GM19467 (cell line): Measurements from ENCODE around the gene F2RL3.
"Not testable (repeated sequence)": the region's sequence is repeated elsewhere in the genome, so short reads cannot be mapped to it uniquely, and the experiment has no call there.

Source experiments
- ATAC-seq: cut with Tn5 transposase; IDR thresholded peaks from one replicate; pipeline ENCODE4 v1.9.1; 2021; ENCODE audit warnings: mild to moderate bottlenecking, moderate library complexity; ENCODE audit not compliant: unreplicated experiment

Gene F2RL3

DNA sequence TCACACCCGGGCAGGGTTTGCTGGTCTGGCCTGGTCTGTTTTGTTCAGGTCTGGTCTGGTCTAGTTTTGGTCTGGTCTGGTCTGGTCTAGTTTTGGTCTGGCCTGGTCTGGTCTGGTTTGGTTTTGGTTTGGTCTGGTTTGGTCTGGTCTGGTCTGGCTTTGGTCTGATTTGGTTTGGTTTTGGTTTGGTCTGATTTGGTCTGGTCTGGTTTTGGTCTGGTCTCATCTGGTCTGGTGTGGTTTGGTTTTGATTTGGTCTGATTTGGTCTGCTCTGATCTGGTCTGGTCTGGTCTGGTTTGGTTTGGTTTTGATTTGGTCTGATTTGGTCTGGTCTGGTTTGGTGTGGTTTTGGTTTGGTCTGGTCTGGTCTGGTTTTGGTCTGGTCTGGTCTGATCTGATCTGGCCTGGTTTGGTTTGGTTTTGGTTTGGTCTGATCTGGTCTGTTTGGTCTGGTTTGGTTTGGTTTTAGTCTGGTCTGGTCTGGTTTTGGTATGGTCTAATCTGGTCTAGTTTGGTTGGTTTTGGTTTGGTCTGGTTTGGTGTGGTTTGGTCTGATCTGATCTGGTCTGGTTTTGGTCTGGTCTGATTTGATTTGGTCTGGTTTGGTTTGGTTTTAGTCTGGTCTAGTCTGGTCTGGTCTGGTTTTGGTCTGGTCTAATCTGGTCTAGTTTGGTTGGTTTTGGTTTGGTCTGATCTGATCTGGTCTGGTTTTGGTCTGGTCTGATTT is 14.4 kb upstream of the F2RL3 start:
- ATAC-seq: no peak

- not testable (repeated sequence) for ATAC-seq
These were observed 13.9 kb upstream of the F2RL3 start for GRCh38 chr19:16874978-16875299.

DNA sequence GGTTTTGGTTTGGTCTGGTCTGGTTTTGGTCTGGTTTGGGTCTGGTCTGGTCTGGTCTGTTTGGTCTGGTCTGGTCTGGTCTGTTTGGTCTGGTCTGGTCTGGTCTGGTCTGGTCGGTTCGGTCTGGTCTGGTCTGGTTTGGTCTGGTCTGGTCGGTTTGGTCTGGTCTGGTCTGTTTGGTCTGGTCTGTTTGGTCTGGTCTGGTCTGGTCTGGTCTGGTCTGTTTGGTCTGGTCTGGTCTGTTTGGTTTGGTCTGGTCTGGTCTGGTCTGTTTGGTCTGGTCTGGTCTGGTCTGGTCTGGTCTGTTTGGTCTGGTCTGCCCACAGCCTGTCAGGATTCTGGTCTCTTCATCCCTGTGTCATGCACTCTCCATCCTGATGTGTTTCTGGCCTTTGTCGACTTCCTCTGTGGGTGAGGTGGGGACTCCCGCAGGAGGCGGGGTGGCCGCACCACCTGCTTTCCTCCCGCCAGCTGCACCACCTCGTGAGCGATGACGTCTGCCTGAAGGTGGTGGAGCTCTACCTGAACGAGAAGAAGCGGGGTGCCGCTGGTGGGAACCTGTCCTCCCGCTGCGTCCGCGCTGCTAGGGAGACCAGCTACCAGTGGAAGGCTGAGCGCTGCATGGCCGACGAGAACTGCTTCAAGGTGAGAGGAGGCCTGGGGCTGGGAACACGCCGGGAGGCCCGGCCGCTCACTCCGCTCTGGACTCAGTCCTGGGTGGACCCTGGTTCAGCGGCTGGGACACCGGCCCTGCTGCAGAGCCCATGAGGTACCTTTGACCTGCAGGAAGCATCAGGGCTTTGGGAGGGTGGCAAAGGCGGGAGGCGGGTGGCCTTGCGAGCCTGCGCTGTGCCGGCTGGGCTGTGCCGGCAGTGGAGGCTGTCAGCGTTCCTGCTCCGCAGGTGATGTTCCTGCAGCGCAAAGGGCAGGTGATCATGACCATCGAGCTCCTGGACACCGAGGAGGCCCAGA is 12.9 kb upstream of the F2RL3 start:
- no peak for ATAC-seq

- ATAC-seq: no peak
These were observed 11.9 kb upstream of the F2RL3 start for GRCh38 chr19:16876904-16877361.

DNA sequence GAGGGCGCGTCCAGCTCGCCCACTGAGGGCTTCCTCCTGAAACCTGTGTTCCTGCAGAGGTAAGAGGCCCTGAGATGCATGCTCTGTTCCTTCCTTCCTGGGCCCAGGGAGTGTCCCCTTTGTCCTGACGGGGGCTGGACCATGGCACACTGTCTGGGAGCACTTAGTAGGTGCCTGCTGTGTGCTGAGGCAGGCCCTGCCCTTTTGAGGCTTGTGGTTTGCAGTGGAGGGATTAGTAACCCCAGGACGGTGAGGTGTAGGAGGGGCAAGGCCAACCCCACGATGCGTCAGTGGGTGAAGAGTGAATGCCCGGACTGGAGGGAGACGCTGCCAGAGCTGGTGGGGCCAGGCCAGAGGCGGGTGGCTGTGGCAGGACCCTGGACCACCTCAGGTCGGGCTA is 11.2 kb upstream of the F2RL3 start:
- no peak for ATAC-seq

DNA sequence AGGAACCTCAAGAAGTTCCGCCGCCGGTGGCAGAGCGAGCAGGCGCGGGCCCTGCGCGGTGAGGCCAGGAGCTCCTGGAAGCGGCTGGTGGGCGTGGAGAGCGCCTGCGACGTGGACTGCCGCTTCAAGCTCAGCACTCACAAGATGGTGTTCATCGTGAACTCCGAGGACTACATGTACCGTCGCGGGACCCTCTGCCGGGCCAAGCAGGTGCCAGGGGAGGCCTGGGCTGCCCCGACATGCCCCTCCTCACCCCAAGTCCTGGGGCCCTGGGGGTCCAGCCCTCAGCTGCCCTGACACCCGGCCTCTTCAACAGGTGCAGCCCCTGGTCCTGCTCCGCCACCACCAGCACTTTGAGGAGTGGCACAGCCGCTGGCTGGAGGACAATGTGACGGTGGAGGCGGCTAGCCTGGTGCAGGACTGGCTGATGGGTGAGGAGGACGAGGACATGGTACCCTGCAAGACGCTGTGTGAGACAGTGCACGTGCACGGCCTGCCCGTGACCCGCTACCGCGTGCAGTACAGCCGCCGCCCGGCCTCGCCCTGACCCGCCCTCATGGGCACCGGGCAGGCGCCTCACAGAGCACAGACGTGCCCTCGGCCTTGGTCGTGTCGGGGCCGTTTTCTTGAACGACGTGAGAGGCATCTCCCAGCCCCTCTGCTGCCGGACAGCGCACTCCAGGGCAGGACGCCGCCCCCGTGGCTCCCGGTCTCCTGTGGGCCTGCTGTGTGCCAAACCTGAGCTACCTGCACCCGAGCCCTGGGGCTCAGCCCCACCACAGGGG is 10.4 kb upstream of the F2RL3 start:
- ATAC-seq: no peak

DNA sequence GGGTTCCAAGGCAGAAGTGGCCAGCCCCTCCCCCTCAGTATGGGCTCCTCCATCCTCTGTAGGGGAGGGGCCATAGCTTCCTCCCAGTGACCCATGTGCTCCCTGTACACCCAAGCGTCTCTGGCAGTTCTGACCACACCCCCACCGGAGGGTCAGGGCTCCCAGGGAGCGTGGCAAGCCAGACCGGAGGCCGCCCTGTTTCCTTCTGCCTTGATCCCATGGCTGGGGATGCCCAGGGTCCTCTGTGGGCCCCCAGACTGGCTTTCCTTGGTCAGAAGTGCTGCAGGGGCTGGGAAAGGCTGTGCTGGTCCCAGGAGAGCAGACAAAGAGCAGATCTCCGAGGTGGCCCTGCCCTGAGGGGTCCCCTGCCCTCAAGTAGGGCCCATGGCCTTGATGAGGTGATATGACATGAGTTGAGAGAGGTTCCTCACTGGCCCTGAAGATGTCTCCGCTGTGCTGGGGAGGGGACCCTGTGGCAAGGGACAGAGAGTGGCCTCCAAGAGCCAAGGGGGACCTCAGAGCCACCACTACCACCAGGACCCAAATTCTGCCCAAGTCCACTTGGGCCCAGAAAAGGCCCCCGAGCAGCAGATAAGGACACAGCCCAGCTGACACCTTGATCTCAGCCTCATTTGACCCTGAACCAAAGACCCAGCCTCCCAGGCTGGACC is 7.8 kb upstream of the F2RL3 start:
- no peak for ATAC-seq

- no peak for ATAC-seq
These were observed 6.7 kb upstream of the F2RL3 start for GRCh38 chr19:16882146-16882545.

DNA sequence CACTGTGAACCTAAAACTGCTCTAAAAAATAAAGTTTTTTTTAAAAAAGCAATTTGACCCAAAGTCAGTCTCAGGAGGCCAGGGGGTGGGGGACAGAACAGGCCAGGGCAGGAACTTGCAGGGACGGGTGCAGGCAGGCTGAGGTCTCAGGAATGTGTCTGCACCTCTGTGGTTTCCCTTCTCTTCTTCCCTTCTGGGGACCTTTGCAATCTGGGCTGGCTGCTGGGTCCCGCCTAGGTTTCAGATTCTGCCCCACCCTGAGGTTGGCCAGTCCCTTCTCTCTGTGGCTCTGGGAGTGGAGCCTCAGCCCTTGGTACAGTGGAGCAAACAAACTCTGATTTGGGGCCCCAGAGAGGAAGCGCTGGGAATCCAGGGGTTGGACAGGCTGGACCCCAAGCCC is 5.3 kb upstream of the F2RL3 start:
- no peak for ATAC-seq

DNA sequence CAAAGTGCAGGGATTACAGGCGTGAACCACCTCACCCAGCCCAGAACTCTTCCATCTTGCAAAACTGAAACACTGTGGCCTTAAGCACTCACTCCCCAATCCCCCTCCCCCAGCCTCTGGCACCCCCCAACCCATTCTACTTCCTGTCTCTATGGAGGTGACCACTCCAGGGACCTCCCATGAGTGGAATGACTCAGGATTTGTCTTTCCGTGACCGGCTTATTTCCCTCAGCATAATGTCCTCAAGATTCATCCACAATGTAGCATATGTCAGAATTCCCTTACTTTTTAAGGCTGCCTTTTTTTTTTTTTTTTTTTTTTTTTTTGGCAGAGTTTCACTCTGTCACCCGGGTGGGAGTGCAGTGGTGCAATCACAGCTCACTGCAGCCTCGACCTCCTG is 3.6 kb upstream of the F2RL3 start:
- no peak for ATAC-seq

- ATAC-seq: no peak
These were observed 2.4 kb upstream of the F2RL3 start for GRCh38 chr19:16886305-16886880.

- ATAC-seq: no peak
These were observed 1.2 kb upstream of the F2RL3 start for GRCh38 chr19:16887353-16888265.

DNA sequence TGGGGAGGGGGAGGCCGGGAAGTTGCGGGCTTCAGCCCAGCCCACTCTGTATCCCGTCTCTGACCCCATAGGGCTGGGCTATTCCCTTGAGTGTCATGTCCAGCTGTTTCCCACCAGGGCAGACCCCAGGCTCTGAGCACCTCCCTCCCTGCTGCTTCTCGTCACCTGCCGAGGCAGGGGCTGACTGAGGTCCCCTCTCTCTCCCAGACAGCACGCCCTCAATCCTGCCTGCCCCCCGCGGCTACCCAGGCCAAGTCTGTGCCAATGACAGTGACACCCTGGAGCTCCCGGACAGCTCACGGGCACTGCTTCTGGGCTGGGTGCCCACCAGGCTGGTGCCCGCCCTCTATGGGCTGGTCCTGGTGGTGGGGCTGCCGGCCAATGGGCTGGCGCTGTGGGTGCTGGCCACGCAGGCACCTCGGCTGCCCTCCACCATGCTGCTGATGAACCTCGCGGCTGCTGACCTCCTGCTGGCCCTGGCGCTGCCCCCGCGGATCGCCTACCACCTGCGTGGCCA is 625 bp downstream of the F2RL3 start:
- ATAC-seq: no peak

- no peak for ATAC-seq
These were observed 1.2 kb downstream of the F2RL3 start for GRCh38 chr19:16889883-16890460.

DNA sequence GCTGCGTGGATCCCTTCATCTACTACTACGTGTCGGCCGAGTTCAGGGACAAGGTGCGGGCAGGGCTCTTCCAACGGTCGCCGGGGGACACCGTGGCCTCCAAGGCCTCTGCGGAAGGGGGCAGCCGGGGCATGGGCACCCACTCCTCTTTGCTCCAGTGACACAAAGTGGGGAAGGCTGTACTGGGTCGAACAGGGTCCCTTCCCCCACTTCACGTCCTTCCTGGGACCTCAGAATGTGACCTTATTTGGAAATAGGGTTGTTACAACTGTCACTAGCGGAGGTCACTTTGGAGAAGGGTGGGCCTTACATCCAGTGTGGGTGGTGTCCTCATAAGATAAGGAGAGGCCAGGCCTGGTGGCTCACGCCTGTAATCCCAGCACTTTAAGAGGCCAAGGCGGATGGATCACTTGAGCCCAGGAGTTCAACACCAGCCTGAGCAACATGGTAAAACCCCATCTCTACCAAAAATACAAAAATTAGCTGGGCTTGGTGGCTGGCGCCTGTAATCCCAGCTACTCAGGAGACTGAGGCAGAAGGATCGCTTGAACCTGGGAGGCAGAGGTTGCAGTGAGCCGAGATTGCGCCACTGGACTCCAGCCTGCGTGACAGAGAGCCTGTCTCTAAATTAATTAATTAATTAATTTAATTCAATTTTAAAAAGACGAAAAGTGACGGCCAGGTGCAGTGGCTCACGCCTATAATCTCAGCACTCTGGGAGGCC is 1.8 kb downstream of the F2RL3 start:
- ATAC-seq: no peak

GRCh38 chr19:16891696-16892382 is 3.0 kb downstream of the F2RL3 start:
- no peak for ATAC-seq

DNA sequence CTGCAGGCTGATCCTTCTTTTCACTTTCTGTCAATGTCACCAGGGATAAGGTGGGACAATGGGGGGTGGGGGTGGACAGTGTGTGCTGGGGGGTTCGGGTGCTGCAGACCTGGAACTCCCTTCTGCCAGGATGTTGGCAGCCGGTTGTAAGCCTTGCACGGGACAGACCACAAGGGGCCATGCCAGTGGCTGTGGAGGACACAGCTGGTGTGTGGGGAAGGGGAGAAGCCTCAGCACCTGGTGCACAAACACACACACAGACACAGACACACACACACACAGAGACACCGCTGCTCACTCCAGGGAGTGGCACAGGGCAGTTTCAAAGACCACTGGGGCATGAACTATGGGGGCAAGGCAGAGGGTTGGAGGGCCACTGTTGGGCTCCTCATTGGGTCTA is 3.6 kb downstream of the F2RL3 start:
- no peak for ATAC-seq
